ENCODE data around the gene LARGE1.
"Not testable (repeated sequence)": the region's sequence is repeated elsewhere in the genome, so short reads cannot be mapped to it uniquely, and the experiment has no call there.

Gene LARGE1

GRCh38 chr22:33510429-33510904 is 409.8 kb downstream of the LARGE1 start:
- DNase-seq, result no peak

DNA sequence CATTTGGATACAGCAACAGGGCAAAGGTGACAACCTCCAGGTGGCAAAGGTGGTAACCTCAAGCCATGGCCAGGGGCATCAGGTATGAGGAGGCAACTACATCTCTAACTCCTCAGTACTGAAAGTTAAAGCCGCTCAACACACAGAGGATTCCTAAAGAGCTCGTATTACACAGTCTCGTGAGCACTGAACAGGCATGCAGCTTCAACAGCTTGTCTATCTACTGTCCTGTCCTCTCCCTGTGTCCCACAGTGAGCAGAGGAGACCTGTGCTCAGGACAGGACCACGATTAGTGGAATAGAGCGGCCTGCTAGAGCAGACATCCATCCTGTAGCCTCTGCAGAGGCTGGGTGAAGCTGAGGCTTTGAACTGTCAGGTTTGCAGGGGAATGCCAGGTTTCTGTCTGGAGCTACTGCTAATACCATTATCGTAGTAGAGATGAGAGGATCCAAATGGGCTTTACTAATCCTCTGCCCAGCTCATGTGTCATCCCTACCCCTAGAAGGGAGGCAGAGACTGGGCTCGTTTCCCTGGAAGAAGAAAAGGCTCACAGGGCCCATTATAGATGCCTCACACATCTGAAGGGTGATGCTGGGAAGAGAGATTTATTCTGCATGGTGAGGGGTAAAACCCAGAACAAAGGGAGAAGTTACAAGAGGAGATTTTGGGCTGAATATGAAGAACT is 415.2 kb downstream of the LARGE1 start:
- no peak for DNase-seq

GRCh38 chr22:33496112-33496511 is 424.2 kb downstream of the LARGE1 start:
- DNase-seq, result no peak

GRCh38 chr22:33493476-33494205 is 426.6 kb downstream of the LARGE1 start:
- DNase-seq, result no peak

- DNase-seq, result no peak
These were observed 428.0 kb downstream of the LARGE1 start for GRCh38 chr22:33492210-33492651.

DNA sequence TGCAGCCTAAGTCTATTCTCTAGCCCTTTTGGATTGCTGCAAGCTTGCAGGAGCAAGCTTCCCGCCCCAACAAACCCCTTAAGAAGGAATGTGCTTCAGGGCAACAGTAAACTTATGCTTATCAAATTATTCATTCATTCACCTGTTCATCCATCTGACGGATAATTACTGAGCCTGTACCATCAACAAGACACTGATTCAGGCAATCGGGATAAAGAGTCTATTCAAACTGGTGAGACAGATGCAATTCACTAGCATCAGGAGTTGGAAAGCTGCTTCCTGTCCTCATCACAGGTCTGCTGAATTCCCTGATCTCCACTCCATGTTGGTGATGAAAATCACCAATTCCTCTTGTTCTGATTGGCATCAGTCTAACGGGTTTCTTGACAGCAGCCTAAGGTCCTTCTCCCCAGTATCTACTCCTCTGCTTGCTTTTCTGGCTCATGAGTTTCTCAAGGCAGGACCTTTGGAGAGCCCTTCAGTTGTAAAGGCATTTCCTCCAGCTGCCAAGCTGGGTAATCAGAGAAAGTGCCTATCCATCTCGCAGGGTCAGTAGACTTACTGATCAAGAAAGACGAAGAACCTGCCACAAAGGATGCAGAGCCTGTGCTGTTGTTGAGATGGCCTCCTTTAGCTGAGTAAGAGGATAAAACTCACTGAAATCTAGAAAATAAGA is 433.1 kb downstream of the LARGE1 start:
- no peak for DNase-seq

DNA sequence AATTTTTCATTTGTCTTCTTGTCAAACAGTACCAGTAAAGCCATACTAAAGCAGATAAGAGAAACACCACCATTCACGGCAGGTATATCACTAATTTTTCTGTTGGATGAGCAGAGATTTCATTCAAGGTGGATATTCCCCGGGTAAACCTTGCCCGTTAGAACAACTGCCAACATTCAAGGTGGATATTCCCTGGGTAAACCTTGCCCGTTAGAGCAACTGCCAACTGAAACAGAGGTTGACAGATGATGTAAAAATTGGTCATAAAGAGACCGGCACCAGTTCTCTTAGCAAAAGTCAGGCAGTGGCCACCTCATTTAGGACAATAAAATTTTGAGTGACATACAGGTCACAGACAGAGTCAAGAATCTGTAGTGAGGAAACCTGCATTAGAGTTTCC is 438.7 kb downstream of the LARGE1 start:
- DNase-seq, result no peak

DNA sequence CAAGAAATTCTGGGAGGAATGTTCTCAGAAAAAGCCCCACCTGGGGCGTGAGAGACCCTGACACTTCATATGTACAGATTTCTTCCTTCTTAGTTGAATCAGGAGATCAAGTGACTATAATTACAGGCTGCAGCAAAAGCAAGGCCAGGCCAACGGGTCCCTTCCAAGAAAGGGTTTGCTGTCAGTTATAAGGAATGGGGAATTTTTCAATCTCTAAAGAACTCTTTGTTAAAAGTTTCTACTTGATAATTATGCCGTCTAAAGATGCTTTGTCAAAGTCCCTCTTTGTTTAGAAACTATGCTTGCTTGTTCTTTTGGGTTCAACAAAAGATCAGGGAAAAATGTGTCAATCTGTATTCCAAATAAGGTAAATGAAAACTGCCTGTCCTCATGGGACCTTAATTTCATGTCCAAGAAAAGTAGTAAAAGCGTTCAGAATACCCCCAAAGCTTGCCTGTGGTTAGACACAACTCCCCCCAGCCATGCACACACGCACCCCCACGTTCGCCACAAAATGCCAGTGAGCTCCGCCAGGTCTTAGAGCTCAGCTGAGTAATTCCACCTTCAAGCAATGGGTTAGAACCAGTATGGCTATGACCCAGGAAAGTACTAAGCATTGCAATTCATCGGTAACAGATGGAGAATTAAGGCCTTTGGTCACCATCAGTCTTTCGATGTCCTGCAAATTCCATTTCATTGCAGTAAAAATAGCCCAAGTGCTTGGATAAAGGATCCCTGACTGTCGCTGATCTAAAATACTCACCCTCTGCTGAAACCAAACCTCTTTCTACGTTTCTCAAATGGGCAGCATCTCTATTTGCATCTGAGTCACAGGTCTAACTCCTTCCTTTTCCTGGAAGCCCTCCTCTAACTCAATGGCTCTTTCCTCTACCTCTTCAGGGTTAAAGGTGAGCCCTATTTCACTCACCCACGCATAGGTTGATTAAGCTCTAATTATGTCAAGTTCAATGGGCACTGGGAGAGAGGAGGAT is 442.9 kb downstream of the LARGE1 start:
- peak; percentile 27 for DNase-seq

DNA sequence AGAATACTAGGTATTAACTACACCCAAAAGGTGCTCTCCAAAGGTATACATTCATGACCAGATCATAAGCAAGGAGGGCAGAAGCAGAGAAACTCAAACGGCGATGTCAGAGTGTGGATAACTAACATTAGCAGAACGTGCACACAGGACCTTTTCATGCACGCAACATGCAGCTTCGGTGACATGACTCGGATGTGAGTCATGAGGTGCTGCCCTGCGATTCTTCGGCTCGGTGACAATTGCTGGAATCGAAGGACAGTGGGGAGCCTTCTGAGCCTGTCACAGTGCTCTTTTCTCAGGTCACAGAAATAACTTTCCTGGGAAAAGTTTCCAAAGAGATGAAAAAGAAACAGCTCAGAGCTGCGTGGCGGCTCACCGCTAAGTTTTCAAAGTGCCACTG is 443.6 kb downstream of the LARGE1 start:
- DNase-seq, result peak; percentile 28

- no peak for DNase-seq
These were observed 444.1 kb downstream of the LARGE1 start for GRCh38 chr22:33476206-33476605.

DNA sequence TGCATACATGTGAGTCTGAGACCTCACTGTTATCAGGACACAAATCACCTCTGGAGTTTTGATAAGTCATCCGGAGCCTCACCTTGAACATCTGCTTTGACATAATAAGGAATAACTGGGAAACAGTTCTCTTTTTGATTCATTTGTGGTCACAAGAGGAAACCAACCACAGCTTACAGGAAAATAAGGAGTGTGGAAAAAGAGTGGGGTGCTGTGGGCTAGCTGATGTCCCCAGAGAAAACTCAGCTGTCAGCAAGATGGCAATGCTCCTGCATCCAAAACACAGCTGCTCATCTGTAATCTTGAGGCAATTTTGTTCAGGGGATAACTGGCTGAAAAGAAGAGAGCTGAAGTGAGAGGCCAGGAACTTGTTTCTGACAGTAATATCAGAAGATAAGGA is 445.7 kb downstream of the LARGE1 start:
- no peak for DNase-seq

GRCh38 chr22:33472462-33473344 is 447.6 kb downstream of the LARGE1 start:
- DNase-seq, result peak; percentile 19

- DNase-seq, result no peak
These were observed 449.8 kb downstream of the LARGE1 start for GRCh38 chr22:33470456-33470855.

DNA sequence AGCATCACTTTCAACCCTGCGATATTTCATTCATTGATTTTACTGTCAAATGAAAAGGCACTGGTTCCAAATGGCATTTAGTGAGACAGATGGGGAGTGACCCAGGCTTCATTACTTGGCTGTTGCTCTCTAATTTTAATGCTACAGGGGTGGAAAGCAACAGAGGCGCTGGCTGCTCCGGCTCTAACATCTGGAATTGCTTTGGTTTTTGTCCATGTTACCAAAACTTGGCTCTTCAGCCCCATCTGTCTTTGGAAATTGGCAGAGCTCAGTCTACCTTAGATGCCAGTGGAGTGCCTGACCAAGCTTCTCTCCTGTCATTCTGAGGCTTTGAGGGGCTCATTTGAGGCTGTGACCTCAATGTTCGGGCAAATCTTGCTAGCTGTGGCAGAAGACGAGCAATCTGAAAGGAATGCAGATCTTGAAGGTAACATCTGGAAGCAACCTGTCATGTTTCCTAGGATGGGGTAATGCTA is 452.6 kb downstream of the LARGE1 start:
- no peak for DNase-seq

DNA sequence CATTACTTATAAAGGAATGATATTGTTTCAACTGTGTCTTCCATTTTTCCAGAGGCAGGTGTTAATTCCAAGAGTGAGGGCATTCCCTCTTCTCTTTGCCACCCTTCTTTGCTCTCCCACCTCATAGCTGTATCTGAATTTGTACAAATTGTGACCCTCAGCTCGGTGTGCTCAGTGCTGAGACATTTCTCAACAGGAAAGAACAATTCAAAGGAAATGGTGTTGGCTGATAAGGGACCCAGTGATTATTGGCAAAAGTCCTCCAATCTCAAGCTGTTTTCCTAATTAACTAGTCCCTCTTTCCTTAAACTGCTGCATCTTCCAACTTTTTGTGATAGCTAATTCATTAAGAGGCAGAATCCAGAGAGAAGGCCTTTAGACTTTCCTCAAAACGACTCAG is 453.2 kb downstream of the LARGE1 start:
- no peak for DNase-seq

GRCh38 chr22:33465554-33465953 is 454.7 kb downstream of the LARGE1 start:
- DNase-seq, result no peak

- no peak for DNase-seq
These were observed 455.6 kb downstream of the LARGE1 start for GRCh38 chr22:33464698-33465097.

- DNase-seq, result no peak
These were observed 458.4 kb downstream of the LARGE1 start for GRCh38 chr22:33461698-33462434.

- not testable (repeated sequence) for DNase-seq
These were observed 459.0 kb downstream of the LARGE1 start for GRCh38 chr22:33461245-33461644.

DNA sequence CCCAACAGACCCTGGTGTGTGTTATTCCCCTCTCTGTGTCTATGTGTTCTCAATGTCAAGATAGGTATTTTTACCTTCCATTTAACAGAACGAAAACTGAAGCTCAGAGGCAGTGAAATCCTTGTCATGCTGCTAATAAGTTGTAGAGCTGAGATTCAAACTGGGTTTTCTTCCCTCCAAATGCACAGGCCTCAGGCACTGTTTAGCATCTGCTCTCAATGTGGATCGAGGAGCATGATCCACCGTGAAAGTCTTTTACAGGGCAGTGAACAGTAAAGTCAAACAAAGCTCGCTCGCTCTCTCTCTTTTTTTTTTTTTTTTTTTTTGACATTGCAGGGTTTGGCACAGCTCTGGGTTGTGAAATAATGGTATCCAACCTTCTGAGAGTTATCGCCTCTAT is 461.1 kb downstream of the LARGE1 start:
- DNase-seq, result no peak

- no peak for DNase-seq
These were observed 463.8 kb downstream of the LARGE1 start for GRCh38 chr22:33456511-33456910.
